ENCODE results near the gene LRRN2.

DNA sequence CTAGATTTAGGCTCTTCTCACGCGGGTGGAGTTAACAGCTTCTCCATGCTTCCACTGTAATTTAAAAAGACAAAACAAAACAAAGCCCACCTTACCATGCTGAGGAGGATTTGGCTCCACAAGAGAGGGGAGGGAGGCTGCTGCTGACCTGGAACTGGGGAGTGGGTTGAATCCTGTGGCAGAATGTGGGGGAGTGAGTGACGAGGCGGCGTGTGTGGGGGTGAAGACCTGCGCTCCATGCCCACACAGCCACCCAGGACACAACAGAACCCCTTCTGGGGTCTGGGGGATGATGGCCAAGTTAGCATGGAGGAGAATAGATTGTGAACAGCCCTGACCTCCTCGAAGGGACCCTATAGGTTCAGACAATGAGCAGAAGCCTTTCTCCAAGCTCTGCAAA lies 44.0 kb upstream of the LRRN2 start:
- TF ChIP-seq, protein P1, sequence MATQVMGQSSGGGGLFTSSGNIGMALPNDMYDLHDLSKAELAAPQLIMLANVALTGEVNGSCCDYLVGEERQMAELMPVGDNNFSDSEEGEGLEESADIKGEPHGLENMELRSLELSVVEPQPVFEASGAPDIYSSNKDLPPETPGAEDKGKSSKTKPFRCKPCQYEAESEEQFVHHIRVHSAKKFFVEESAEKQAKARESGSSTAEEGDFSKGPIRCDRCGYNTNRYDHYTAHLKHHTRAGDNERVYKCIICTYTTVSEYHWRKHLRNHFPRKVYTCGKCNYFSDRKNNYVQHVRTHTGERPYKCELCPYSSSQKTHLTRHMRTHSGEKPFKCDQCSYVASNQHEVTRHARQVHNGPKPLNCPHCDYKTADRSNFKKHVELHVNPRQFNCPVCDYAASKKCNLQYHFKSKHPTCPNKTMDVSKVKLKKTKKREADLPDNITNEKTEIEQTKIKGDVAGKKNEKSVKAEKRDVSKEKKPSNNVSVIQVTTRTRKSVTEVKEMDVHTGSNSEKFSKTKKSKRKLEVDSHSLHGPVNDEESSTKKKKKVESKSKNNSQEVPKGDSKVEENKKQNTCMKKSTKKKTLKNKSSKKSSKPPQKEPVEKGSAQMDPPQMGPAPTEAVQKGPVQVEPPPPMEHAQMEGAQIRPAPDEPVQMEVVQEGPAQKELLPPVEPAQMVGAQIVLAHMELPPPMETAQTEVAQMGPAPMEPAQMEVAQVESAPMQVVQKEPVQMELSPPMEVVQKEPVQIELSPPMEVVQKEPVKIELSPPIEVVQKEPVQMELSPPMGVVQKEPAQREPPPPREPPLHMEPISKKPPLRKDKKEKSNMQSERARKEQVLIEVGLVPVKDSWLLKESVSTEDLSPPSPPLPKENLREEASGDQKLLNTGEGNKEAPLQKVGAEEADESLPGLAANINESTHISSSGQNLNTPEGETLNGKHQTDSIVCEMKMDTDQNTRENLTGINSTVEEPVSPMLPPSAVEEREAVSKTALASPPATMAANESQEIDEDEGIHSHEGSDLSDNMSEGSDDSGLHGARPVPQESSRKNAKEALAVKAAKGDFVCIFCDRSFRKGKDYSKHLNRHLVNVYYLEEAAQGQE (IDR thresholded peaks at IDR 0.05; ENCODE audit: insufficient read depth in 1 of 2, low read depth in 2 of 2, low read length in 2 of 2) = no peak
- no peak for TF ChIP-seq SIN3A (IDR thresholded peaks at IDR 0.05; ENCODE audit: borderline replicate concordance, insufficient read depth, low read length)

Measured in PFSK-1 (cell line).